Fibroblast of skin of right biceps (primary cell): ENCODE data around the gene CA9.

Source experiments
- DNase-seq: peaks from one replicate; pipeline ENCODE4 v3.0.0-alpha.2; 2013

CA9 gene

GRCh38 chr9:35717132-35717870 is 43.6 kb downstream of the CA9 start:
- no peak for DNase-seq

- no peak for DNase-seq
Observed at GRCh38 chr9:35718721-35719511, 45.2 kb downstream of the CA9 start.

GRCh38 chr9:35719546-35719945 is 45.8 kb downstream of the CA9 start:
- no peak for DNase-seq

- no peak for DNase-seq
Observed at GRCh38 chr9:35723426-35723825, 49.7 kb downstream of the CA9 start.

- DNase-seq: no peak
Observed at GRCh38 chr9:35723908-35724307, 50.2 kb downstream of the CA9 start.

- DNase-seq: no peak
Observed at GRCh38 chr9:35725362-35725761, 51.6 kb downstream of the CA9 start.

- DNase-seq: peak; percentile 32
Observed at GRCh38 chr9:35726931-35727330, 53.2 kb downstream of the CA9 start.

GRCh38 chr9:35727676-35728040 is 53.9 kb downstream of the CA9 start:
- DNase-seq: no peak

- DNase-seq: peak; percentile 96
Observed at GRCh38 chr9:35728041-35728971, 54.6 kb downstream of the CA9 start.

- no peak for DNase-seq
Observed at GRCh38 chr9:35729101-35729500, 55.4 kb downstream of the CA9 start.

GRCh38 chr9:35729700-35730485 is 56.2 kb downstream of the CA9 start:
- DNase-seq: peak; percentile 94

- DNase-seq: no peak
Observed at GRCh38 chr9:35730486-35730854, 56.7 kb downstream of the CA9 start.
